HG03196 (cell line): Measurements from ENCODE around the gene SEMA3E.

Experiments
- ATAC-seq: cut with Tn5 transposase; IDR thresholded peaks from one replicate; pipeline ENCODE4 v1.9.1; 2021; ENCODE audit not compliant: unreplicated experiment

SEMA3E gene

GRCh38 chr7:83366629-83367028 lies 282.3 kb downstream of the SEMA3E start:
- no peak for ATAC-seq

- ATAC-seq = no peak
These were observed 283.2 kb downstream of the SEMA3E start for GRCh38 chr7:83365746-83366145.

GRCh38 chr7:83362871-83363550 lies 285.9 kb downstream of the SEMA3E start:
- ATAC-seq = no peak

- no peak for ATAC-seq
These were observed 289.8 kb downstream of the SEMA3E start for GRCh38 chr7:83359108-83359507.

GRCh38 chr7:83355143-83355542 lies 293.8 kb downstream of the SEMA3E start:
- ATAC-seq = no peak

GRCh38 chr7:83347945-83348444 lies 300.9 kb downstream of the SEMA3E start:
- ATAC-seq = no peak

GRCh38 chr7:83339907-83340306 lies 309.0 kb downstream of the SEMA3E start:
- ATAC-seq = no peak

- no peak for ATAC-seq
These were observed 310.5 kb downstream of the SEMA3E start for GRCh38 chr7:83338277-83338950.

- ATAC-seq = no peak
These were observed 311.9 kb downstream of the SEMA3E start for GRCh38 chr7:83337050-83337449.

- no peak for ATAC-seq
These were observed 322.7 kb downstream of the SEMA3E start for GRCh38 chr7:83326223-83326622.

- no peak for ATAC-seq
These were observed 323.9 kb downstream of the SEMA3E start for GRCh38 chr7:83325083-83325482.

- no peak for ATAC-seq
These were observed 324.3 kb downstream of the SEMA3E start for GRCh38 chr7:83324596-83324995.

GRCh38 chr7:83321011-83321410 lies 327.9 kb downstream of the SEMA3E start:
- no peak for ATAC-seq

GRCh38 chr7:83313931-83314330 lies 335.0 kb downstream of the SEMA3E start:
- ATAC-seq = no peak
